Activated CD4-positive, alpha-beta T cell treated with anti-CD3 and anti-CD28 coated beads, Interleukin-2, amount 50 U/mL, for 4 hours (primary cell): ENCODE data around the gene CD1E.
"Not testable (repeated sequence)": the region's sequence is repeated elsewhere in the genome, so short reads cannot be mapped to it uniquely, and the experiment has no call there.

Experiments used
- DNase-seq, 2 experiments: peaks; one replicate each; pipeline ENCODE4 v3.0.0-alpha.2; 2020

Gene CD1E

GRCh38 chr1:158353303-158354075 is at the start of gene CD1E:
CD1E (plus strand) TSS chr1:158353894; CDS start chr1:158353989, 95 bp downstream.
- DNase-seq = no peak

- DNase-seq = no peak
Observed at GRCh38 chr1:158310623-158311022, 43.1 kb upstream of the CD1E start.

DNA sequence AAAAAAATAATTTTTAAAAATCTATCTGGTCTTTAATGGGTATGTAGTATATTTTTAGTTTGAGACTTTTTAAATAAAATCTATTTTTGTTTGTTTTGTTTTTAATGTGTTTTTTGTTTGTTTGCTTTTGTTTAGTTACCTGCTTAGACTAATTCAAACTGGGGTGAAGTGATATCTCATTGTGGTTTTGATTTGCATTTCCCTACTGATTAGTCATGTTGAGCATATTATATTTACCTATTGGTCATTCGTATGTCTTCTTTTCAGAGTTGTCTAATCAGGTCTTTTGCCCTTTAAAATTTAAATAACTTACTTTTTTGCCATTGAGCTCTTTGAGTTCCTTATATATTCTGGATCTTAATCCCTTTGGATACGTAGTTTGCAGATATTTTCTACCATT is 42.6 kb upstream of the CD1E start:
- no peak for DNase-seq

GRCh38 chr1:158323866-158324265 is 29.8 kb upstream of the CD1E start:
- DNase-seq = no peak

DNA sequence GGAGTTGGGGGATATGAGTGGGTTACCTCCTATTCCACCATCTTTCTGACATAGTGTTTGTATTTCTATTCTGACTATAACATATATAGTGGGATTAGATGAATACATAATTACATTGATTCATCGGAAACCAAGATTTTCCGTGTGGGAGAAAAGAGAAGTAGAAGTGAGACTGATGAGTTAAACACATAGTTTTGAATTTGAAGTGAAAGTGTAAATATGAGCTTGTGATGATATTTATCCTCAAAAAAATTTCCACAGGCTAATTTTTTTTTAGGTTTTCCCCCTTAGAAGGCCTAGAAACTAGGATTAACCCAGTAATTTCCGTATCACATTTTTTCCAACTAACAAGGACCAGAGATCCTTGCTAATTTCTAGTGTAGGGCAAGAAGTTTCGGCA is 29.3 kb upstream of the CD1E start:
- no peak for DNase-seq

DNA sequence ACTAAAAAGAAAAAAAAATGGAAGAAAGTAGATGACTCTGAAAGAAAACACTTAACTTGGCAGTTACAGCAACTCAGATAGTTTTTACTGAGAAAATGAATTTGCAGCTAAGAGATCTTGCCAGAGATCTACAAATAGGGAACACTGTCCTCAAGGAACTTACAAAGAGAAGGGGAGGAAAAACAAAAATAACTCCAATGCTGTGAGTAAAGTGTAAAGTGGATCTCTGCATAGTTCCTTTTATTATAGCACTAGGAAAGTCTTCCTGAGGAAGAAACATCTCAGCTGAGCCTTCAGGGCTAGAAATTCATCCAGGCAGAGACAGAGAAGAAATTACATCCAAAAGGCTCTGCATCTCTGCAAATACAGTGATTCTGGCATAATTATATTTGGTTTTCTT is 26.2 kb upstream of the CD1E start:
- no peak for DNase-seq

- DNase-seq = no peak
Observed at GRCh38 chr1:158328426-158328825, 25.3 kb upstream of the CD1E start.

GRCh38 chr1:158329300-158329699 is 24.4 kb upstream of the CD1E start:
- DNase-seq = no peak

- no peak for DNase-seq
Observed at GRCh38 chr1:158329733-158330132, 24.0 kb upstream of the CD1E start.

DNA sequence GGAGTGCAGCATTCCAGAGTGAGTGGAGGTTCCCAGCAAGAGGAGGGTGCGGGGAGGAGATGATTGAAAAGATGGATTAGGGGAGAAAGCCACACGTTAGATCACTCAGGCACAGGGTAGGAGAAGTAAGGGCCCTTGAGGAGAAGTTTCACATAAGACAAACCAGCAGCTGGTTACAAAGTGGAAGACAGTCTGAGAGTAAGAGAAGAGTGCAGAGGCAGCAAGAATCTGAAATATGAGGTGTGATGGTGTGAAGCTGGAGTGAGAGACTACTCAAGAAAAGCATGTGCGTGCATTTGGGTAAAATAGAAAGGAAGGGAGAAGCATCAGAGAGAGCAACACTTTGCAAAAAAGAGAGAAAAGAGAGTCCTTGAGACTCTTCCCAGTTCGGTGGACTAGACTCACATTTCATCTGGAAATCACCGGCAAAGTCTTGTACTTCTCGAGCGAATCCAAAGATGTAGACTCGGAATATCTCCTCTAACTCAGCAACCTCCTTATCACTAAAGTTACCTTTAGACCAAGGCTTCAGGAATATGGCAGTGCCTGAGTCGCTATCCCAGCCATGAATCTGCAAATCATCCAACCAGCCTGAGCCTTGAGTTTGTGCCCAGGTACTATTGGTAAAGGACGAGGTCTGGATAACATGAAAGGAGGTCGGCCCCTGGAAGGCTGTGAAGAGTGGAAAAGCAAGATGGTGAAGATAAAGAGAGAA is 23.1 kb upstream of the CD1E start:
- no peak for DNase-seq

DNA sequence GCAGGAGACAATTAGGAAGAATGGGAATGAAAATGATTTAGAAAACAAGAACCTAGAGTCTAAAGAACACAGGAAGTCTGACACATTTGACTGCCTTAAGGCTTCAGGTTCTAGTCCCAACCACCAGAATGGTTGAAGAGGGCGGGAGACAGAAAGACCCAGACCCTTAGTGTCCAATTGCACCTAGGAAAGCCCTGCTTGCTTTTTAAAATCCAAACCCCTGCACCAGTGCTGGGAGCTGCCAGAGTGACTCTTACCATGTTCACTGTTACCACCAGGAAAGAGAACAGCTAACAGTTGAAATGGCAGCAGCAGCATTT is 22.6 kb upstream of the CD1E start:
- no peak for DNase-seq

GRCh38 chr1:158331481-158332150 is 22.1 kb upstream of the CD1E start, which contains the start of gene CD1B:
CD1B (minus strand) TSS chr1:158331531; CDS start chr1:158331423, 108 bp downstream.
- no peak for DNase-seq

DNA sequence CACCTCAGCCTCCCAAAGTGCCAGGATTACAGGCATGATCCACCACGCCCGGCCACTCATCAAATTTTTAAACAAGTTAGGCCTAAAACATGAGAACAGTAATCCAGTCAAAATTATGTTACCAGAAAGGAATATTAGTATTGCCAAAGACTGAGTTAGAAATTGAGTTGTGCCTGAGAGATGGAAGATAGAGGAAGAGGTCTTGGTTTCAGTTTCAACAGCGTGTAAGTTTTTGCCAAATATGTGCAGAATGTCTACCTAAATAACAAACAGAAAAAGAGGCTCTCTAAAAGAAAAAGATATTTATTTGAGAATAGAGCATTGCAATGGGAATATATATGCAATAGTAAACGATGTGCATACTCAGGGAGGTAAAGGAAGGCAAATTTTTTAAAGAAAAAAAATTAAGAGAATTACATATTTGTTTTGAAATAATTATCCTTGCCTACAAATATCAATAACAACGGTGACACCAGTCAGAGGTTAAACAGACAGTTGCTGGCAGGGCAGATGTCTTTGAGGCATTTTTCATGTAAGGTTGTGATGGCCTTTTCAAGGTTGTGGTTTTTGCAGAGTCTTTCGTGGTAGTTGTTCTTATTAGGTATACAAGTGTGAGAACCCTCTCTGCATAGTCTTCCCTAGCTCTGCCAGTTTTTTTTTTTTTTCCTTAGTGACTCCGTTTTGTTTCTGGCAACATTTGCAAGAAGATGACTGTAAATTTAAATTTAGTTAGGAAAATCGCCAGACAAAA is 20.1 kb upstream of the CD1E start:
- no peak for DNase-seq

- no peak for DNase-seq
Observed at GRCh38 chr1:158334526-158335212, 19.0 kb upstream of the CD1E start.

DNA sequence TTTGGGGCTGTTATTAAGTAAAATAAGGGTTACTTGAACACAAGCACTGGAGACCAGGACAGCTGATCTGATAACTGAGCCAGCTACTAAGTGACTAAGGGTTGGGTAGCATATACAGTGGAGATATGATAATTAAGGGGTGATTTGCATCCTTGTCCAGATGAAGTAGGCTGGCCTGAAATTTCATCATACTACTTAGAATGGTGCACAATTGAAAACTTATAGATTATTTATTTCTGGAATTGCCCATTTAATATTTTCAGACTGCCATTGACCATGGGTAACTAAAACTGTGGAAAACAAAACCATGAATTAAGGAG is 18.5 kb upstream of the CD1E start:
- DNase-seq = no peak

GRCh38 chr1:158336413-158336812 is 17.3 kb upstream of the CD1E start:
- not testable (repeated sequence) for DNase-seq

- DNase-seq = not testable (repeated sequence)
Observed at GRCh38 chr1:158348946-158349345, 4.7 kb upstream of the CD1E start.

DNA sequence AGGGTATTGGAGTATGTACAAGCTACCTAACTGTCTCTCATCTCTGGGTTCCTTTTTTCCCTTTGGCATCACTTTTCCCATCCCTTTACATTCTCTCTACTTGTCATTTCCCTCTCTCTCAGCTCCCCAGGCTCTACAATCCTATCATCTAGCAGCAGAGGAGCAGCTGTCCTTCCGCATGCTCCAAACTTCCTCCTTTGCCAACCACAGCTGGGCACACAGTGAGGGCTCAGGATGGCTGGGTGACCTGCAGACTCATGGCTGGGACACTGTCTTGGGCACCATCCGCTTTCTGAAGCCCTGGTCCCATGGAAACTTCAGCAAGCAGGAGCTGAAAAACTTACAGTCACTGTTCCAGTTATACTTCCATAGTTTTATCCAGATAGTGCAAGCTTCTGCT is 561 bp downstream of the CD1E start:
- no peak for DNase-seq

- no peak for DNase-seq
Observed at GRCh38 chr1:158355773-158356285, 2.1 kb downstream of the CD1E start.

DNA sequence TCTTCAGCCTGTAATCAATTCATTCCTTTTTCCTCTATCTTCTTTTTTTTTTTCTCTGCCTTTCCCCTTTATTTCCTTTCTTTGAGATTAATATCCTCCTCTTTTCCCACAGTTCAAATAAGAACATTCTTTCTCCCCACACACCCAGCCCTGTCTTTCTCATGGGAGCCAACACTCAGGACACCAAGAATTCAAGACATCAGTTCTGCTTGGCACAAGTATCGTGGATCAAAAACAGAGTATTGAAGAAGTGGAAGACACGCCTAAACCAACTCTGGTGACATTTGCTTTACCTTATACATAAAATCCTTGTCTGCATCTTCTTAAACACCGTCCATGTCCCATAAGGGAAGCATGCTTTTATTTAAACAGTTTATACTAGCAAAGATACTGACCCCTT is 2.9 kb downstream of the CD1E start:
- DNase-seq = no peak

DNA sequence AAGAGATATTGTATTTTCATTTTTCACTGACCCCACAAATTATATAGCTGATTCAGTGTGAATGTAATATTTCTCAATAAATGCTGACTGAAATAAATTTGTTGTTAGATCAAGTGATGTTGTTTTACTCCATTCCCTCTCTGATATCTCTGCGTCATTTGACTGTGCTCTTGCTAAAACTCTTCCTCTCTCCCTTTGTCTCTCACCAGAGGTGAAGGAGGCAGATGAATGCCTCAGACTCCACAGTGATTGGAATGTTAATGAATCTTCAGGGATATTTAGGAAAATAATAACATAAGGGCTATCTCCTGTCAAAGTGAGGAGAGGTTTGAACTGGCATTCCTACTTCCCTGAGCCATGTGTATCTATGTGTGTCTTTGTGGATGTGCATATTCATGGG is 3.7 kb downstream of the CD1E start:
- no peak for DNase-seq

GRCh38 chr1:158362482-158362881 is 8.8 kb downstream of the CD1E start:
- no peak for DNase-seq

DNA sequence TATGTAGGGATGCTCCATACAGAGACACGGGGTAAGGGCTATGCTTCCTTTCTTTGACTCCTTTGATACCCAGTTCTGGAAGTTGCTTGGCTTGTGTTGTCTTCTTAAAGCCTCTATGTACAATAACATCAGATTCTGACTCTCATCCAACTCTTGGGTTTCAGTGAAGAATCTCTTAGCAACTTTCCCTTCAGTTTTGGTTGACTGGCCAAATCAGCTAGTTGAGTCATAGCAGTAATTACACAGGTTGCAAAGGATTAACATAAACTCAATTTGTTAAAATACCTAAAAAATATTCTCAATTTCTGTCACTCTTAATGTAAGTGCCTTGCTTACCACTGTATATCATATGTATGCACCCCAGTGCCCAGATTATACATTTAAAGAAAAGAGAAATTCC is 9.2 kb downstream of the CD1E start:
- no peak for DNase-seq
